GM18508 (cell line): ENCODE measurements around the gene CCDC73.
"Not testable (repeated sequence)": the region's sequence is repeated elsewhere in the genome, so short reads cannot be mapped to it uniquely, and the experiment has no call there.

Experiments used
- ATAC-seq: cut with Tn5 transposase; IDR thresholded peaks from one replicate; pipeline ENCODE4 v1.9.1; 2021; ENCODE audit warnings: moderate number of reproducible peaks; ENCODE audit not compliant: insufficient read depth, unreplicated experiment

Gene CCDC73

DNA sequence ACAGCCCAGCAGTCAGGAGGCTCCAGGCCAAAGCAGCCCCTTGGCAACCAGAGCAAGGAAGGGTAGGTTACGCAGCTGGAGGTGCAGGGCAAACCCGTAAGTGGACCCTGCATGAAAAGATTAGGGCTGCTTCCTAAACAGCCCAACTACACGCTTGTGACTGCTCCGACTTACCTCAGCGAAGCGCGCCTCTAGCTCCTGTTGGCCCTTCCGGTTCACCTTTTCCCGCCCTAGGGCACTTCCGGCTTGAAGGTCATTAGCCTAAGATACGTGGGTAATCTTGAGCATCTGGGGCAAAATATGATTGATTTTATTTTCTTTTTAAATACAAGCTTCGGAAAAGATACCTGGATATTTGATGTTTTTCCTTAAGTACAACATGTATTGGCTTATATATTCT, at the start of gene CCDC73:
TSS of gene CCDC73 (minus strand) at position 224 of the 400 bp plus-strand sequence. CDS start 34,419 bp downstream, outside the sequence.
- ATAC-seq = no peak

DNA sequence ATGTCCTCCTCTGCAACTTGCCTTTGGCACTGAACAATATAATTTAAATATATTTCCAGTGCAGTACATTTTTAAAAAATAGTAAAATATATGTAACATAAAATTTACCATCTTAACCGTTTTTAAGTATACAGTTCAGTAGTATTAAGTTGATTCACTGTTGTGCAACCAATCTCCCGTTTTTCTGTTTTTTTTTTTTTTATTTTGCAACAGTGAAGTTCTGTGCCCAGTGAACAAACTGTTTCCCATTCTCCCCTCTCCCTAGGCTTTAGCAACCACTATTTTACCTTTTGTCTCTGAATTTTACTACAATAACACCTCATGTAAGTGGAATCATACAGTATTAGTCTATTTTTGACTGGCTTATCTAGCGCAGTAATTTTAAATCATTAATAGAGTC, 49.1 kb upstream of the CCDC73 start:
- no peak for ATAC-seq

DNA sequence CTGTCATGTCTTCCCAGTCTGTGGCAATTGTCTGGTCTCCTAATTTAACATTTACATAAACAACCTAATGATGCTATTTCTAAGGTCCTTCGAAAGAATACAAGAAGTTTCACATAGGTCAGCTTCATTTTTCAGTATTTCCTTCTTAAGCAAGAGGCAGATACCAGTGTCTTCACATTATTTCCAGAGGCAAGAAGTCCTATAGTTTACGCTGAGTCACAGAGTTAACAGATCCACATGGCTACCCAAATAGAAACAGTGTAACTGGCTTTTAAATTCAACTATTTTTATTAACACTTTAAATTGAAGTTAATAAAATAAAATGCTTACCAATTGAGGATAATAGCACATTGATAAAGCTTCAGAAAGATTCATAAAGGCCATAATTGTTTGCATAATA, 46.1 kb upstream of the CCDC73 start:
- no peak for ATAC-seq

DNA sequence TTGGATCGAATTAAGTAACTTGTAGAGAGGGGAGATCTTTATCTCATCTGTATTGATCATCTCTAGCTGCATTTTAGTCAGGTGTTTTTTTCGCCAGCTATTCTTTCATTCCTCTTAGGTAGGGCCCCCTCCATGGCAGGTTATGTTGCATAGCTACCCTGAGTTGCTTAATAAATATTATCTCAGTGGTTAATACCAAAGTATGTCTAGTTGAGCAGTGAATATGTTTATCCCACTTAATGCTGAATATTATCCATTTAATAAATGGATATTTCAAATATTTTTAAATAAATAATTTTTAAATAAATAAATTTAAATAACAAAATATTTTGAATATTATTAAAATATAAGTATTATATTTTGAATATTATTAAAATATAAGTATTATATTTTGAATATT, 44.8 kb upstream of the CCDC73 start:
- ATAC-seq = no peak

DNA sequence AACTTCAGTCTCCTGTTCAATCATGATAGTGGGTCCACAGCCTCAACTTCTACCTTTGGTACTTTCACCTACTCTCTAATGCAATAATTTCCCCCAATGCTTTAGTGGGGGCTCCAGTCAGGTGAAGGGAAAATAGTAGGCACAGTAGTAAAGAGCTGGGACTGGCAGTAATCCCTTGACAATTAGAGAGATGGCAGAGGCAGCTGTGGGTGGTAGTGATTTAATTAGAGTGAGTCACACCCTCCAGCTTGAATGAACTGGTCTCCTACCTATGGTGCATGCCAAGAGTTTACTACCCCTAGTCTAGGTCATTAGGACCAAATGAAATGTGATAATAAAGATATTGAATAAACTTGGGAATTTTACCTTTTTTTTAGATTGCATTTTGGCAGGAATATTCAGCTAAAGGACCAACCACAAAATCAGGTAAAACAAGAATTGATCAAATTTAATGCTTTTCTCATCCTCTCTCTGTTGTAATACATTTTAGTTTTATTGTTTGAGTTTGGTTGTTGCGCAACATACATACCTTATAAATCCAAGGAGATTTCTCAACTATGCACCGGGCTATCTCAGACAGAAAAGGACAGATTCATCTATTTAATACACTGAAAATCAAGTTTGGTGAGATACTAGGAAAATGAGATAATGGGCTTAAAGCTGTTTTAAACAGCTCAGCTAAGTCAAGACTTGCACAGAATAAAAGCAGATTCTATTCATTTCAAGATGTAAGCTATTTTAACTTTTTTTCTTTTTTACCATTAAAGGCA, 44.2 kb upstream of the CCDC73 start:
- no peak for ATAC-seq

DNA sequence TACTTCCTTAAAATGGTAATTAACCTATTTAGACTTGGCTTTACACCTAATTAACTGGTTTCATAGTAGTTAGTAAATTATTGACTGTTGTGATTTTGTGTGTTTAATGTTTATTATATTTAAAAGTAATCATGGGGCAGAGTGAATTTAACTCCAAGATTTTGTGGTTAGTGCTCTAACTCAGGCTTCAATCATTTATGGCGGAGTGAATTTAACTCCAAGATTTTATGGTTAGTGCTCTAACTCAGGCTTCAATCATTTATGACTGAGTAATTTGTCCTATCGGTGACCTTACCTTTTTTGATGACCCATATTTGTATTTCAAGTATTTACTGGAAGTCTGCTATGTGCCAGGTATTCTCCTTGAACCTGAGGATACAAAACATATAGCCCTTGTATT, 42.5 kb upstream of the CCDC73 start:
- ATAC-seq = no peak

DNA sequence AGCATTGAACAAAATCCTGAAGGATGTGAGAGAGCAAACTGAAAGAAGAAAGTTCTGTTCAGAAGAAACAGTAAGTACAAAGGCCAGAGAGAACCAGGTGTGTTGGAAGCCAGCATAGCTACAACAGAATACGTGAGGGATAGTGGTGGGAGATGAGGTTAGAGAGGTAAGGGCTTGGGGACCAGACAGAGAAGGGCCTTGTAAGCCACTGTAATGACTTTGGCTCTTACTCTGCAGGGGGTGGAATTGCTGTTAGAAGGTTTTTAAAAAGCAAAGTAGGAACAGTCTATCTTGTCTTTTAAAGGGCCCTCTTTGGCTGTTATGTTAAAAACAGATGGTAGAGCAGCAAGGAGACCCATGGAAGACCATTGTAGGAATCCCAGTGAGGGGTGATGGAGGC, 39.5 kb upstream of the CCDC73 start:
- no peak for ATAC-seq

DNA sequence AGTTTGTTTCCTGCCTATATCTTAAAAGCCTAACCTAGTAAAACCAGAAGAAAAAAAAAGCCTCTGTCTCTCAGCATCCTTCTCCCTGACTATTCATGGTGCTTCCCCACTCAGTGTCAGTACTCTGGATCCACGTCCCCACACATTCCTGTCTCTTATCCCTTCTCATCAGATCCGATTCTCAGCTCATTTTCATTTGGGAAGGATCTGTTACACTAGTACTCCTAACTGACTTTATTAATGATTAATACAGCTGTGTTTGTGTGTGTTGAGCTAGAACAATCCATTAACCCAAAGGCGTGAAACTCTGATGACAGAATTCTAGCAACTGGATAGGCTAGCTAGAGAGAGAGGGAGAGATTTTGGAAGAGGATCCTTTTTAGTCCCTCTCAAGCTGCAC, 36.8 kb upstream of the CCDC73 start:
- no peak for ATAC-seq

DNA sequence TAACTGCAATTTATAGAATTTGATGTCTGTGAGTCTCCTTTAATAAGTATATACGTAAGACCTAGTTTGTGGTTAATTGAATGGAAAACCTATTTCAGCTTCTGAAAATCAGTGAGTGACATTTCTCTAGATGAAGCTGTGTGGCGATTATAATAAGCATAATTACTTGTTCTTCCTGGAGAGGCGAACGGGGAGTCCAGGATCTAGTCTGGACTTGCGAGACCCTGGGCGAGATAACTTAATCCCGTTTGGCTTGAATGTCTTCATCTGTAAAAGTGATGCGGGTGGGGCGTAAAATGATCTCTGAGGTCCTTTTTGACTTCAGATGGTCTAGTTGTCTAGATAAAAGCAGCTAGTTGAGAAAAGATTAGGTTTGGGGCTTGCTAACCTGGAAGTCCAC, 36.3 kb upstream of the CCDC73 start:
- no peak for ATAC-seq

DNA sequence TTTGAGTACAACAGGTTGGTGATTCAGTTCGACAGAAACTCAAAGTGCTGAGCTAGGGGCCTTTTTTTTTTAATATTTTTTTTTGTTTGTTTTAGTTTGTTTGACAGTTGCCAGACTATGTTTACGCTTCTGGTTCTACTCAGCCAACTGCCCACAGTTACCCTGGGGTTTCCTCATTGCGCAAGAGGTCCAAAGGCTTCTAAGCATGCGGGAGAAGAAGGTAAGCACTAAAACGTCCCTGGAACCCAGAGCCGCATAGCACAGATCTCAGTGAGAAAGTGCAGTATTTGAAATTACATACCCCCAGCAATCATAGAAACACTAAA, 35.9 kb upstream of the CCDC73 start:
- peak; percentile 9 for ATAC-seq

DNA sequence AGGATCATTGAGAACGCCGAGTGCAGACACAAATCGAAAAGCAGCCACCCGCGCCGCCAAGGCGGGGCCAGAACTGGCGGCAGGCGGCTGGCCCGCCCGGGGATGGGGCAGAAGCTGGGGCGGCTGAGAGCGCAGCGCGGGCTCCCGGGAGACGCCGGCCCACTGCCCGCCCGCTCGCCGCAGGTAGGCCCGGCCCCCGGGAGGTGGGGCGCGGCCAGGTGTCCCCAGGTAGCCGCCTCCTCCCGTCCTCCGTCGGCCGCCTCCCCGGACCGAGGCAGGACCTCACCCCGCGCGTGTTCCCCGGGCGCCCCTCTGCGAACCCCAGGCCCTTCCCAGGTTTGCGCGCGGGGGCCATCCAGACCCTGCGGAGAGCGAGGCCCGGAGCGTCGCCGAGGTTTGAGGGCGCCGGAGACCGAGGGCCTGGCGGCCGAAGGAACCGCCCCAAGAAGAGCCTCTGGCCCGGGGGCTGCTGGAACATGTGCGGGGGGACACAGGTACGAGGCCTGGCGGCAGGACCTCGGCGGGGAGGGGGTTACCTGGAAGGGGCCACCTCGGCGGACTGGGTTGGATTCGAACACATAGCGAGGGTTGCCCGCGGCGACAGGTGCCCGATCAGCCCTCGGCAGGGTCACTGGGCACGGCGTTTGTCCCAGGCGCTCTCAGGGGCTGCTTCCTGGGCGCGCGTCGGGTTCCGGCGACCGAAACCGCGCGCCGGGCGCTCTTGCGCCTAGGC, 35.4 kb upstream of the CCDC73 start, which contains the start of gene PRRG4:
TSS of gene PRRG4 (plus strand) at position 248 of the 733 bp plus-strand sequence. CDS start 603 bp downstream, outside the sequence.
- peak; percentile 33 for ATAC-seq

DNA sequence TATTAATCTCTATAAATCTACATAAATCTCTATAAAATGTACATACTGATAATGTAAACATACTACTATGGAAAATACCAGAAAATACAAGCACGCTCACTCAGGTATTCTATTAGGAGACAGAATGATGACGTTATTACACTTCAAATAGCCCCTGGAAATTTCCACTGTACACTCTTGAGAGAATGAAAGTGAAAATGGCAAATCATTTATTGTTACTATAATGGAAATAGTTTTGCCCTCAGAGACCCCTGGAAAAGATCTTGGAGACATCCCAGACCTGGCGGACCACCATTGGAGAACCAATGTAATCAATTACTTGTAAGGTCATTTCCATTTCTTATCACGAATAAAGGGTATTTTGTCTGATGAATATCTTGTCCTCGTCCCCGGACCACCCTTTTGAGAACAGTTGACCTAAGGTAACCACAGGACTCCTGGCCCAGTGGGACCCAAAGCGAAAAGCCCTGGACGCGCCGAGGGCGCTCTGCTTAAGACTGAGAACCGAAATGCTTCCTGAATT, 34.8 kb upstream of the CCDC73 start:
- ATAC-seq = peak; percentile 41

DNA sequence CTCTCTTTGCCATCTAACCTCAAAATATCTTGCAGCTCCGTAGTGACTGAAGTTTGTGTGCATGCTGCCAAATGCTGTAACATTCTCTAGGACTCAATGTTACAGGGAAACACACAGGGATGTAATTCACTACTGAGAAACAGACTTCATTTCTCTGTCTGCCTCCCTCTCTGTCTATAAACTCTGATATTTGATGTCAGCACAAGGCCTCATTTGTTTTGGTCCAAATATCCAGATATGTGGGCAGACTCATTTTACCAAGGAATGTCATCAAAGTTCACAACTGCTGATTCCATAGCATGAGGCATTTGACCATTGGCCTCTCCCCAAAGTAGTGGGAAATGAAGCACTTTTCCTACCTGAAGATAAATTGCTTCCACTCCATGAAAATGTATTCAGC, 32.8 kb upstream of the CCDC73 start:
- ATAC-seq = no peak

DNA sequence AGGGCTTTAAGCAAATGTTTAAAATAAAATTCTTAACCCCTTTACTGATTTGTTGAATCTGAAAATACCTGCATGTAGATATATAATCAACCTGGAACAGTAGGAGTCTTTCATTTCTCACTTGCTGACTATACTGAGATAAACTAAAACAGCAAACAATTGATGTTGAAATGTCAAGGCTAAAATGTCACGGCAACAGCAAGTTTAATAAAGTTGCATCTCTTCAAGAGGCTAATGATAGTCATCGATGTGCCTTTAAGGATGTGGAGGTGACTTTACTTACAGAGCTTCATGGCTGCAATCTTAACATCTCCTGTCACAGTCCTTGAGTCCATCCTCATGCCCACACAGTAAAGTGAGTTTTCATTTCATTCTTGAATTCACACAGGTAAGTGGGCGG, 31.7 kb upstream of the CCDC73 start:
- no peak for ATAC-seq

DNA sequence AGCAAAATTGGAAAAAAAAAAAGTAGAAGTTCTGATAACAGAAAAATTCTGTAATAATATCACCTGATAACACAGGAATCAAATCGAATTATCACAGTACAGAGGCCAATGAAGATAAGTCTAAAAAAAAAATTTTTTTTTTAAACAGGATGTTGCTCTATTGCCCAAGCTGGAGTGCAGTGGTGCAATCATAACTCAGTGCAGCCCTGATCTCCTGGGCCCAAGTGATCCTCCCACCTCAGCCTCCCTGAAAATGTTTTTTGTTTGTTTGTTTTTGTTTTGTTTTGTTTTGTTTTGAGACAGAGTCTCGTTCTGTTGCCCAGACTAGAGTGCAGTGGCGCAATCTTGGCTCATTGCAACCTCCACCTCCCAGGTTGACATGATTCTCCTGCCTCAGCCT, 29.2 kb upstream of the CCDC73 start:
- not testable (repeated sequence) for ATAC-seq

DNA sequence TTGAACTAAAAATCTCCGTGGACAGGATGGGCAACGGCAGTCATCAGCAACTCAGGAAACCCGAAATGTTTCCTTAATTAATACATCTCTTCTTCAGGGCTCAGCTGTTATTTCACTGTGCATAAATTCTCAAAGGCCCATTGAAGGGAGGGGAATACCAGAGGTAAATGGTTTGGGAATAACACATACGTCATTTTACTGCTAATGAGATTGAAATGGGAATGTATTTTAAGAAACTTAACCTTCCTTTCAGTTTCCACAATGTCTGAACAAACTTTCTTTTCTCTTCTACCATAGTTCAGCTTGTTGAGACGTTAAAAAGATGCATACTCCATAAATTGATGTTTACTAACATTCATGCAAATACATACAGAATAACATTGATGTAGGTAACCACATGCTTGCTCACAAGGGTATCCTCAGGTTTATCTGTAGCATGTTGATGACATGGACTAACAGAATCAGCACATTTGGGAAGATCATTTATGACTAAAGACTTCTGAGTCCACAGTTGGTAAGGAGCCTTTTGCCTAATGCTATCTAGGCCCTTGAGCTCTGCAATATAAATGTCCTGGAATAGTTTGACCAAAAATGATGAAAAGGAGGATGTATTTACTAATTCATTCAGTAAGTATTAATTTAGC, 27.6 kb upstream of the CCDC73 start:
- ATAC-seq = no peak

DNA sequence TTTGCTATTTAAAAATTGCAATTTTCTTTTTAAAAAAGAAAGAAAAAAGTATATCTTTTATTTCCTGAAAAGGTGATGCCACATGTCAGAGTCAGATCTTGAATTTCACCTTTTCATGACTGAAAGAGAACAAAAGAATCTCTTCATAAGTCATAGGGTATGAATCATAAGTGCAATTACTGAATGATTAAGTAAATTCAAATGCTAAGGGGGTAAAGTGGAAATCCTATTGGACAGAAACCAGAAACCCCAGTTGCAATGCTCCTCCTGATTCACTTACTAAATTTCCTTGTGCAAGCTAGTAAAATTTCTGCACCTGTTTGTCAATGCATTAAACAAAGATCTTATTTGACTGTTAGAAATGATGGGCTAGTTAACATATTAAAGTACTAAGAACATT, 27.1 kb upstream of the CCDC73 start:
- ATAC-seq = no peak

DNA sequence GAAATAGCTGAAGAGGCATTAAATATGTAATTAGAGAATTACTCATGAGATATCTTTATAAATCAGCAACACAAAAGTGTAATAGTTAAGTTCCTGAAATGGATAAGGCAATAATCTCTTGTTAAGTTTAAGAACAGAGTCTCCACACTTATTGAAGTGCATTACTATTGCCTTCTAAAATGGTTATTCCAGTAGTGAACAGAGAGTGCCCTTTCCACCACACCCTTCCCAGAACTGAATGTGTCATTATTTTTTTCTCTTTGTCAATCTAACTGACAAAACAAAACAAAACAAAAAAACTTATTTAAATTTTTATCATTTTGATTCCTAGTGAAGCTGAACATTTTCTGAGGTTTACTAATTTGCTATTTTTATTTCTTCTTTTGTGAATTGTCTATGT, 26.0 kb upstream of the CCDC73 start:
- no peak for ATAC-seq

DNA sequence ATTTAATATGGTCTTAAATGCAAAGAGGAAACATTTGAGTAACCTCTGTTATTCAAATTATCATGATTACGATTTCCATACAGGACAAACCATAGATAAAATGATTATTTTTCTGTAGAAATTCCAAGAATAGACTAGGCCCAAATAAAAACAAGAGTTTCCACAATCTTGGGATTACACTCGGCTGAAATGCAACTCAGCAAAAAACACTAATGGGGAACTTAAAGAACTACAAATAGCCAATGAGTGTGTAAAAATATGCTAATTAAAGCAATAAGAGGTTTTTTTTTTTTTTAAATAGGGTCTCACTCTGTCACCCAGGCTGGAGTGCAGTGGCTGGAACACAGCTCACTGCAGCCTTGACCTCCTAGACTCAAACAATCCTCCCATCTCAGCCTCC, 24.7 kb upstream of the CCDC73 start:
- no peak for ATAC-seq

DNA sequence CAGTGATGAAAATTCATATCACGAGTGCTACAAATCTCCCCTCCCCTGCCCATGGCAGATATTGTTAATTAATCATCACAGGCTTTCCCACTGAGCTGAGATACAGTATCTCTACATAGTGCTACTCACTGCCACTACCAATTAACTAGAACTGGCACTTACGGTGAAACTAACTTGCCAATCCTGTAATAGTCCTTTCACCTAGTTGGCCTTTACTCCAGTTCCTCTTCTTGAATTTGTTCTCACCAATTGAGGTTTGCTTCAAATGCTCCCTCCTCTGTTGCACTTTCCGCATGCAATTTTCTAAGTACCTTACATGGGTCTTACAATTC, 23.4 kb upstream of the CCDC73 start:
- ATAC-seq = no peak

DNA sequence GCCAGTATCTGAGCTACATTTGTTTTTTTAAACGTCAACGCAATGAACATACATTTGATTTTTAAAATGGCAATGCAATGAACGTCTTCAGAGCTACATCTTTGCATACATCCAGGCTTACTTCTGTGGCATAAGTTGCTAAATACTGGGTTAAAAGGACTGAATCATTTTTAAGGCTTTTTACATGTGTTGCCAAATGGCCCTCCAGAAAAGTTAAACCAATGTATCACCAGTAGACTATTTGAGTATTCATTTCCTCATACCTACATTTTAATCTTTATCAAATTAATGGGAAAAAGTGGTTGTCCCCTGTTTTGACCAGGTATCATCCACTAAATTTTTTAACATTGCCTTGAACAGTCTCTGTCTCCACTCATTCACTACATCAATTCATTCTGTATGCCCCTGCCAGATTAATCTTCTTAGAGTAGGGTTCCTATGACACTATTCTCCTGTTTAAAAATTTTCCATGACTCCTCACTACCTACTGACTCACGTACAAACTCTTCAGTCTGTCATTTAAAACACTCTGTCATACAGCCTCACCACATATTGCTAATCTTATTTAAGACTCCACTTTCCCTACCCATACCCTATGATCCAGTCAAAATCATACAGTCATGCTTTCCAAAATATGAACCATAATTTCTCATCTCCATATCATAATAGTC, 22.9 kb upstream of the CCDC73 start:
- ATAC-seq = no peak
